ENCODE data around the gene PLXNB3.

- peak; percentile 30 for TF ChIP-seq POLR2A (IDR thresholded peaks at IDR 0.05; ENCODE audit: low read length)
- no peak for TF ChIP-seq GATA1 (IDR thresholded peaks at IDR 0.05; ENCODE audit: low read depth, low read length)
Observed at GRCh38 chrX:153724252-153725038, 39.6 kb upstream of the PLXNB3 start, which contains the start of the genes ABCD1 and BCAP31.
